HG02798 (cell line): ENCODE results near the gene SRRM5.
"Not testable (repeated sequence)": the region's sequence is repeated elsewhere in the genome, so short reads cannot be mapped to it uniquely, and the experiment has no call there.

ENCODE experiments used
- ATAC-seq: cut with Tn5 transposase; IDR thresholded peaks from one replicate; pipeline ENCODE4 v1.9.1; 2021; ENCODE audit warnings: mild to moderate bottlenecking; ENCODE audit not compliant: unreplicated experiment, poor library complexity

The SRRM5 gene

DNA sequence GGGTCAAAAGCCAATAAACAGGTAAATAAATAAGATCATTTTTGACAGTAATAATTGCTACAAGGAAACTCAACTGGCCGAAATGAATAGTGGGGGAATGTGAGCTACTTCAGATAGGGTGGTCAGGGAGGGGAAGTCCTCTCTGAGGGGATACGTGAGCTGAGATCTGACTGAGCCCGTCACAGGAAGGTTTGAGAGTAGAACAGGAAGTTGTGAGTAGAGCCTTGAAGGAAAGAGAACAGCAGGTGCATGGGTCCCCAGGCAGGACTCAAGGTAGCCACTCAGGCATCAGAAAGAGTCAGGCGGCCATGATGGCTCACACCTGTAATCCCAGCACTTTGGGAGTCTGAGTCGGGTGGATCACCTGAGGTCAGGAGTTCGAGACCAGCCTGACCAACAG lies 22.2 kb upstream of the SRRM5 start:
- no peak for ATAC-seq

DNA sequence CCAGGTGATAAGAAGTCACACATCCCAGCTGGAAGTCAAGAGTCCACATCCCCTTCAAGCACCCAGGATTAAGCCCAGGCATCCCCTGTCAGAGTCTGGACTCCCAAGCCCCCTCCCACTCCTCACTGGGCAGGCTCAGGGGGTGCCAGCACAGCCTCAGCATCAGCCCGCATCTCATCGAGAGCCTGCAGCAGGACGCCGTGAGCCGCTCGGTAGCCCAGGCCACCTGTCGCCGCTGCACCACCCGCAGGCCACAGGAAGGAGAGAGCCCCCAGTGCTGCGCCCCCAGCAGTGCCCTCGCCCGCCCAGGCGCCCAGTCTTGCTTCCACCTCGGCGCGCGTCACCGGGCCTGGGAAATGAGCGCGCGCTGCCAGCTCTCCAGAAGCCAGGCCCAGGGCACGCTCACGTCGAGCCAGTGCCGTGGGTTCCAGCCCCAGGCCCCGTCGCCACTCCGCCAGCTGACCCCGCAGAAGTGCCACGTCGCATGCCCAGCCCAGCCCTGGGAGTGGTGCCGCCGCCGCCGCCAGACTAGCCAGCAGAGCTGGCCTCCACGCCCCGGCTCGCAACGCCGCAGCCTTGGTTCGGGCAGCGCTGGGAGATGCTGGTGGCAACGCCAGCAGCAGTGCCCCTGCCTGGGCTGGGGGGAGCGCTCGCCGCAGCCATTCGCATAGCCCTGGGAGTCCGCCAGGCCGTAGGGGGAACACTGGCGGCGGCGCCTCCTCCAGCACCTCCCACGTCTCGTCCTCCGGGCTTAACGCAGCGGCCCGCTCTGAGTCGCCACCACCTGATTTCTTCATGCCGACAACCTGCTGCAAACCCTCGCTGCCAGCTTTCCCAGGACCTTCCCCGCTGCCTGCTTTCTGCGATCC lies 19.8 kb upstream of the SRRM5 start:
- ATAC-seq: no peak

DNA sequence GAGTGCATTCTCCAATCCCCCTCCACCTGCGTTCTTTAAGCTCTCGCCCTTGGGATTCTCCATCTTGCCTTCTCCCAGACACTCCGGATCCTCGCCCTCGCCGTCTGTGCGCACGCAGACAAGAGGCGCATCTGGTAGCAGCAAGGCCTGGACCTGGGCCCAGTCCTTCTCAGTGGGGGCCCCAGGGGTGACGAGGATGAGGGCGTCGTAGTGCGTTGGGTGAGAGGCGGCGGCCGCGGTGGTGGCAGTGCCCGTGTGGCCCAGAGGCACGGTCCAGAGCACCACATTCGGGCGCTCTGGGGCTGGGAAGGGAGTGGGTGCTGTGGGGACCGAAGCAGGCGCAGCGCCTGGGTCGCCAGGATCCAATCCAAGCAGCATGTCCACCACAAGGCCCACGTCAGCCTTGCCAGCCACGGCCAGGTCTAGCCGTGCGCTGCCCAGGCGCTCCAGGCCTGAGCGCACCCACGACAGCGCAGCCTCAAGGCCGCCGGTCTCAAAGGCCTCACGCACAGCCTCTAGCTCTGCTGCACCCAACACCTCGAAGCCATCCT lies 19.0 kb upstream of the SRRM5 start:
- no peak for ATAC-seq

DNA sequence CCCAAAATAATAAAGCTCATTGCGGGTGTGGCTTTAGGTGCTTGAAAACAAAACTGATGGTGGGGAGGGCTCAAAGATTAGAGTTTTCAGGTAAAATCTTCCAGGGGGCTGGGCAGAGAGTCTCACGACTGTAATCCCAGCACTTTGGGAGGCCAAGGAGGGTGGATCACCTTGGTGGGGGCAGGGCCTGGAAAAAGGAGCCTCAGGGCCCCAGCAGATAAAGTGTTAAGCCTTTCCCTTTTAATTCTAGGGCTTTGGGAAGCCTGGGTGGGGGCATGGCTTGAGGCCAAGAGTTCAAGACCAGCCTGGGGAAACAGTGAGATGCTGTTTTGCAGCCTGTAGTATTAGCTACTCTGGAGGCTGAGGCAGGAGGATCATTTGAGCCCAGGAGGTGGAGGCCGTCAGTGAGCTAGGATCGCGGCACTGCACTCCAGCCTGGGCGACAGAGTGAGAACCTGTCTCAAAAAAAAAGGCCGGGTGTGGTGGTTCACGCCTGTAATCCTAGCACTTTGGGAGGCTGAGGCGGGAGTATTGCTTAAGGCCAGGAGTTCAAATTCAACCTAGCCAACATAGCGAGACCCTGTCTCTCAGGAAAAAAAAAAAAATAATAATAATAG lies 17.7 kb upstream of the SRRM5 start:
- ATAC-seq: no peak

DNA sequence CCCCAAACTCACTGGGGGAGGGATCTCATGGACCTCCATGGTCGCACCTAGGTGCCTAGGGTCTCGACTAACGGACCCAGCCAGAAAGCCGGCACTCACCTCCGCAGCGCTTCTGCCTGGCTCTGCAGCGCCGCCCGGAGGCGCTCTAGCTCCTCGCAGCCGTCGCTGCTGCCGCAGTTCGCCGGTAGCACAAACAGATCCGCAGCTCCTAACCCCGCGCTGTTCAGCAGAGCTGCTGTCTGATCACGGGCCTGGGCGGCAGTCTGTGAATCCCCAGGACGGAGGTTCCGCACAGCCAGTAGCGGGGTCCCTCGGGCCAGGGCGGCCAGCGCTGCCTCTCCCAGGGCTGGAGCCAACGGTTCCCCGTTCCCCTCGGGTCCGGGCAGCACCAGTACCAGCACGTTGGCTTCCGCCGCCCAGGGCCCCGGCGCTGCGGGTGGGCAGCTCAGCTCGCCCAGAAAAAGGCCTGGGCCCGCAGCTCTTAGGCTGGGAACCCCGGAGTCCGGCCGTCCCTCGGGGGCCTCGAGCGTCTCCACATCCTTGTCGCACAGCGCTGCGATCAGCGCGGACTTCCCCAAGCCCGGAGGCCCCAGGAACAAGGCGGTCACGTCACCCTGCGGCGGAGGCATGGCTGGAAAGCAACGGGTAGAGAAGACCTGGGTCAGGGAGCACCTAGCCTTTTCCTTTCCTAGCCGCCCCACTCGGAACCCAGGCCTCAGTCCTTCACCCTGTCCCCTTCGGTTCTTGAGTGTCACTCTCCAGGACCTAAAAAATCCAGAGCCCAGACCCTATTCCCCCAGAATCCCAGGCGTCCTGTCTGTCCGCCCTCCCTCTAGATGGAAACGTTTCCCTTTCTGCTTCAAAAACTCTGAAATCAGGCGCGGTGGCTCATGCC lies 16.9 kb upstream of the SRRM5 start:
- no peak for ATAC-seq

DNA sequence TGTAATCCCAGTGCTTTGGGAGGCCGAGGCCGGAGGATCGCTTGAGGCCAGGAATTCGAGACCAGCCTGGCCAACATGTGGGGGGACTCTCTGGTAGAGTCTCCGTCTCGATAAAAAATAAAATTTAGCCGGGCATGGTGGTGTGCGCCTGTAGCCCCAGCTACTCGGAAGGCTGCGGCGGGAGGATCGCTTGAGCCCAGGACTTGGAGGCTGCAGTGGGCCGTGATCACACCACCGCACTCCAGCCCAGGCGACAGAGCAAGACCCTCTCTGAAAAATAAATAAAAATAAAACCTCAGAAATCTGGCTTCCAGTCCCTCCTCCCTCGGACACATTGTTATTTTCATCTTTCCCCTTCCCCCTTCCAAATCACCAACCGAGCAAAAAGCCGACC lies 16.3 kb upstream of the SRRM5 start:
- ATAC-seq: peak; percentile 3

DNA sequence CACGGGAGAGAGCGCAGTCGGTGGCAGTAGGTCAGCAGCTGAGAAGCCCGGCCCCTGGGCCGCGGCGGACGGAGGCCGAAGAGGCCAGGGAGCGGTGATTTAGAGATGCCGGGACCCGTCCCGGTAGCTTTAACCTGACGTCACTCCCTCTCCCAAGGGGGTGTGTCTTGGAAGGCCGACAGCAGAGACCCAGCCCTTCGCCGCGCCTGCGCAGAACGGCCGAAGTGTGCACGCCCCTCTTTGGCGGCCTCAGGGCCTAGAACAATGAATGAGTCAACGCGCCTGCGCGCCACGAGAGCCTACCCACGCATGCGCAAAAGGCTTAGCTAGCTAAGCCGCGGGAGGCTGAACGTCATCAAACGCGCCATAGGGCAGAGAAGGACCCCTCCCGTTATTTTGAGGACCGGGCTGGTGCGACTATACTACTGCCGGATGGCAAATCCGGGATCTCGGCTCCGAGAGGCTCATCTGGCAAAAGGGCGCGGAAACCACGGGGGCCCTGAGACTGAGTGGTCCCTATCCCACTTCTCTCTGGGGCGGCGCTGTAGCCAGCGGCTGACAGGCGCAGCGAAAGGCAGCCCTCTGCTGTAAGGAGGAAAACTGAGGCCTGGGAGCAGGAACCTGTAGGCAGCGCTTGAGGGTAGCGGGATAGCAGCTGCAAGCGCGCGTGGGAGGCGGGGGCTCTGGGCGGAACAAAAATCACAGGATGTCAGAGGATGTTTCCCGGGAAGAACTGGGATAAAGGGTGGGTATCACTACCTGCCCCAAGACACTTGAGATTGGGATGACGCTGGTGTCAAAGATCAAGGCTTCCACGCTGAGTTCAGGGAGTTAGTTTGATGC lies 15.7 kb upstream of the SRRM5 start, which contains the start of the genes IRGQ and ZNF576:
TSS of gene IRGQ (minus strand) at position 136 of the 843 bp plus-strand sequence. CDS start 796 bp downstream, outside the sequence.
TSS of gene ZNF576 (plus strand) at position 597 of the 843 bp plus-strand sequence. CDS start 514 bp downstream, outside the sequence.
- peak; percentile 92 for ATAC-seq

DNA sequence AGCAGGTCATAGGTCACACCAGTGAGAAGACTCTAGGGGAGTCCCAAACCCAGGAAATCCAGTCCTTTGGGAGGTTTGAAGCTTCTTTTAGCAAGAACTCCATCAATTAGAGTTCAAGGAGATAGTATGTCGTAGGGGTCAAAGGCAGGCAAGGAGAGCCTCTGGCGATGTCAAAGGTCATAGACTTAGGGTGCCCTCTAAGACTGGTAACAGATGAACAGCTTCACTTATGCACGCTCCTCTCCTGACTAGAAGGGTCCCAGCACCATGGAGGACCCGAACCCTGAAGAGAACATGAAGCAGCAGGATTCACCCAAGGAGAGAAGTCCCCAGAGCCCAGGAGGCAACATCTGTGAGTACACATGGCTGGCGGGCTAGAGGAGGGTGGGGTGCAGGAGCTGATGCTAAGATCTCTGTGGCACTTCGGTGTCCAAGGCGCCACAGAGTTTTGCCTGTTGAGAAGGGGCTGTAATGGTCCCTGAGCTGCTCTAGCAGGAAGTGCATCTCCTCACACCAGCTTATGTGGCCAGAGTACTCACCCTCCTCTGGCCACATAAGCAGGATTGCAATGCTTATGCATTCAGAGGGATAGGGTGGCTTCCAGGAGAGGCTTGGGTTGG lies 14.9 kb upstream of the SRRM5 start:
- no peak for ATAC-seq

DNA sequence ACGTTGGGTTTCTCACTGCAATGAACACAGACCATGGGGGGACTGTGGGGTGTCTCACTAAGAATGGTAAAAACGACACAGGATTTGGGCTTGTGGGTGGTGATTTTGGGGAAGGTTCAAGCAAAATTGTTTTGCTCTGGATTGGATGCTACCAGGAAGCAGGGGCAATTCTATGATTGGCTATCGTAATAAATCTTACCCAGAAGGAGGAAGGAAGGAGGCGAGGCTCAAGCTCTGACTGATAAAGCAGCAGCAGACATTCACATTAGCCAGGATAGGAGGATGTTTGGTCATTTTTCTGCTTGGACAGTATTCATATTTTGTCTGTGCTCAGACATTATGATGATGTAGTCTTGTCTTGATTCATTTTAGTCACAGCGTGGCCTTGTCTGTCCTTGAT lies 14.0 kb upstream of the SRRM5 start:
- no peak for ATAC-seq

DNA sequence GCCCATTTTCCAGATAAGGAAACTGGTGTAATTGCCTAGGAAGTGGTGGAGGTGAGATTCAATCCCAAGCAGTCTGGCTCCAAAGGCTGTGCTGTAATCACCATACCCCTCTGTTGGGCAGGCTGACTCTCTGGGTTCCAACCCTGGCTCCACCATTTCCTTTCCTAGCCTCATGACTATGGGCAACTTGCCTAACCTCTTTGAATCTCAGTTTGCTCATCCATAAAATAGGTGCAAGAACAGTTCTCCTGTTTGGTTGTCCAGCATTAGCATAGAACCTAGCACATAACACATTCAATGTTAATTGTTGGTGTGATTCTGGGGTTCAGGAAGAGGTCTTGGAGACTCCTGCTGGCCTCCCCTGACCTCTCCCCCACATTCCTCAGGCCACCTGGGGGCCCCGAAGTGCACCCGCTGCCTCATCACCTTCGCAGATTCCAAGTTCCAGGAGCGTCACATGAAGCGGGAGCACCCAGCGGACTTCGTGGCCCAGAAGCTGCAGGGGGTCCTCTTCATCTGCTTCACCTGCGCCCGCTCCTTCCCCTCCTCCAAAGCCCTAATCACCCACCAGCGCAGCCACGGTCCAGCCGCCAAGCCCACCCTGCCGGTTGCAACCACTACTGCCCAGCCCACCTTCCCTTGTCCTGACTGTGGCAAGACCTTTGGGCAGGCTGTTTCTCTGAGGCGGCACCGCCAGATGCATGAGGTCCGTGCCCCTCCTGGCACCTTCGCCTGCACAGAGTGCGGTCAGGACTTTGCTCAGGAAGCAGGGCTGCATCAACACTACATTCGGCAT lies 13.2 kb upstream of the SRRM5 start:
- ATAC-seq: no peak

DNA sequence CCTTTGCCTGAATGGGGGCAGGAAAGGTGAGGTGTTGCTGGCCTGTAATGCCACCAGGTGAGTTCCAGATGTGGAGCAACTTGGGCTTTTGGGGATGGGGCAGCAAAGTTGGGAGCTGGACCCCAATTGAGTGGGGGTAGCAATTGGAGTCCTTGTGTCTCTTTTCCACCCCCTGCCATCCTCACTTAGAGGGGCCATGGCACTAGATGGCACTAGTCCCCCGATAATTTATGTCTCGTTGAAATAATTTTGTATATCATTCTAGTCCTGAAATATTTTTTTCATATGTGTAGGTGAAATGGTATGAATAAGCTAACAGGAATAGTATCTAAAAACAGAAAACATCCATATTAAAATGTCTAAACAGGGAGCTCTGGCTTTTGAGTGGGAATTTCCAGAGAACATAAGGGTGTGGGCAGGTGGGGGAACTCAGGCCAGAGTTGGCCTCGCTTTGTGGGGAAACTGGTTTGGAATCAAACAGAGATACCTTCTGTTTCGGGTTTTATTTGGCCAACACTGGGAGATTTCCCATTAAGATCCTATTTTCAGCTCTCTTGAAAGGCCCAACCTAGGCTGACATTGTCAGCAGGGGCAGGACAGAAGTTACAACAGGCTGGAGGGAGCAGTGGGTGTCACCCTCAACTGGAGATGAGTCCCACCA lies 12.1 kb upstream of the SRRM5 start:
- no peak for ATAC-seq

DNA sequence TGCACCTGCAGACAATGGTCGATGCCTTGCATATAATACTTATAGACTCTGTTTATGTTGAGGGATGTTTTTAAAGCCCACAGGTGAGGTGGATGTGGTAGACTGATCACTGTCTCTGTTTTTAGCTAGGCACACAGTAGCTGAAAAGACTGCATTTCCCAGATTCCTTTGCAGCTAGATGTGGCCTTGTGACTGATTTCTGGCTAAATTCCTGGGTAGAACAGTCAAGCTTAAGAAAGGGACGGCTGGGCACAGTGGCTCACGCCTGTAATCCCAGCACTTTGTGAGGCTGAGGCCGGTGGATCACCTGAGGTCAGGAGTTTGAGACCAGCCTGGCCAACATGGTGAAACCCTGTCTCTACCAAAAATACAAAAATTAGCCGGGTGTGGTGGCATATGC lies 11.6 kb upstream of the SRRM5 start:
- not testable (repeated sequence) for ATAC-seq

DNA sequence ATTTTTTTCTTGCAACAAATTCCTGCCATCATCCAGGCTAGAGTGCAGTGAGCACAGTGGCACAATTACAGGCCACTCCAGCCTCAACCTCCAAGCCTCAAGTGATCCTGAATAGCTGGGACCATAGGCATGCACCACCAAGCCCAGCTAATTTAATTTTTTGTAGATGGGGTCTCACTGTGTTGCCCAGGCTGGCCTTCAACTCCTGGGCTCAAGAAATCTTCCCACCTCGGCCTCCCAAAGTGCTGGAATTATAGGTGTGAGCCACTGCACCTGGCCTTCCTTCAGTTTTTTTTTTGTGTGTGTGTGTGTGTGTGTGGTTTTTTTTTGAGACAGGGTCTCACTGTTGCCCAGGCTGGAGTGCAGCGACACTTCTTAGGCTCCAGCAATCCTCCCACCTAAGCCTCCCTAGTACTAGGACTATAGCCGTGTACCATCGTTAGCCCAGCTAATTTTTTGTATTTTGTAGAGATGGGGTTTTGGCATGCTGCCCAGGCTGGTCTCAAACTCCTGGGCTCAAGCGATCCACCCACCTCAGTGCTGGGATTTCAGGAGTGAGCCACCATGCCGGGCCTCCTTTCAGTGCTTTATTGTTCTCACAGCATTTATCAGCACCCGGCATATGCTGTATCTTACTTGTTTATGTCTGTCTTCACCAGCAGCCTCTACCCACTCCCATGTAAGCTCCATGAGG lies 5.9 kb upstream of the SRRM5 start:
- ATAC-seq: no peak

DNA sequence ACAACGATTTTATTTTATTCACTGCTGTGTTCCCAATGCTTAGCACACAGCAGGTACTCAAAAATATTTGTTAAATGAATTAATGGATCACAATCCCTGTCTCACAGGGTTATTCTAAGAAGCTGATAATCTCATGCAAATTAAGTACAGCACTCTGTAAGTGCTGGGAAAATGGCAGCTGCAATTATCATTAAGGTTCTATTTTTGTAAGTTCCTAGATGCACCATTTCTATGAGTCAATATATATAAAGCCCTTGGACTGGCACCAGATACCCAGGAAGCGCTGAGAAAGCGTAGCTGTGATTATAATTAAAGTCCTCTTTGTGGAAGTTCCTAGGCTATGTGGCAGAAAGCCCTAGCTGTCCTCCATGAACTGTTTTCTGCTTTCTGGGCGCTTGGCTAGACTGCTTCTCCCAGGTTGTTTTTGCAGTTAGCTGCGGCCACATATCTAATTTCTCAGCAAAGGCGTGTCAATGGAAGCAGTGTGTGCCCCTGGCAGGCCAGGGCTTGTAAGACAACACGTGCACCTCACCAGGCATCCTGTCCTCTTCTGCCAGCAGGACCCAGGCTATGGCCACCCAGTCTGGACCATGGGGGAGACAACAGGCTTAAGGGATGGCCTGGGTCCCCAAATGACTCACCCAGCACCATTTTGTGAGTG lies 5.2 kb upstream of the SRRM5 start:
- no peak for ATAC-seq

DNA sequence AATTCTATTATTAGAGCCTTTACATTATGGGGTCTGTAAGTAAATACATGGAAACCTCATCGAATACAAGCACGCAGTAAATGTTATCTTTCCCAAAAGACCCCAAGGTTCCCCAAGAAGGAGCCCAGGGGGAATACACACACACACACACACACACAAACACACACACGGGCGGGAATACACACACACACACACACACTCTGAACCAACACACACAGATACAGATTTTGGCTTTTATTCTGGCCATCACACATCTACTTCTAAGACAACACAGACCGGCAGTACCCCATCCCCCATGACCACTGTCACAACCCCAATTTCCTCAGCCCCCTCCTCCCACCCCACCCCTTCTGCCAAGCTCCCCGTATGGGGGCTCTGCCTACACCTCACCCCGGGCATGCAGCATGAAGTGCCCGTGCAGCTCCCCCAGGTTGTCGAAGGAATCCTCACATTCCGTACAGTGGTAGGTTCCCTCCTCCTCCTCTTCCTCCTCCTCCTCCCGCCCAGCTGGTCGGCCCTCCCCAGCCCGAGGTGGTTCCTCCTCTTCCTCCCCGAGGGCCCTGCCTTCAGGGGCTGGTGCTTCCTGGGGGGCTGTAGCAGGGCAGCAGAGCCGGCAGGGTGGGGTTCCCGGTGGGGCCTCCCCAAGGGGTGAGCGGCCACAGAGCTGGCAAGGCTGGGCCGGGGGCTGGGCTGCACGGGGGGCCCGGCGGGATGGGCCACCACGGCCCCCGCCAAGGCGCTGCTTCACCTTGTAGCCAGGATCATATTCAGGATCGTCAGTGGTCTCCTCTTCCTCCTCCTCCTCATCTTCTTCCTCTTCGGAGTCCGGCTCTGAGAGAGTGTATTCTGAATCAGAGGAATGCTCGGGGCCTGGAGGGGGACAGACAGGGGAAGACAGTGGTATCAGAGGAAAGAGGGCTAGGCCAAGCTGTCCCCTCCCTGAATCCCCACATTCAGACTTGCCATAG lies 4.4 kb upstream of the SRRM5 start:
- no peak for ATAC-seq

DNA sequence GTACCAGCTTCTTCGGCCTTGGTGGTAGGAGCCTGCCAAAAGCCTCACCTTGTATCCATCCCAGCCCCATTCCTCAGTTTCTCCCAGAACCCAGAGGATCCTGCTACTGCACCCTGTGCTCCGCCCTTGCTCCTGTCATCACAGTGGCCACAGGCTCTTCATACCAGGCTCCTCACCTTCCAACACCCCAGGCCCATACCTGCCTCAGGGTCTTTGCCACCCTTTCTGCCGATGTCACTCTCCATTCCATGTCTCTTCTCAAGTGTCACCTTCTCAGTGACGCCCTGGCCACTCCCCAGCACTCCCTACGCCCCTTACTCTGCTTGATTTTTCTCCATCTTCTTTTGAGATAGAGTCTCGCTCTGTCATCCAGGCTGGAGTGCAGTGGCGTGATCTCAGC lies 2.0 kb upstream of the SRRM5 start:
- ATAC-seq: no peak
